NCI-H2196 (cell line): ENCODE measurements around the gene CDK19.
"Not testable (repeated sequence)": the region's sequence is repeated elsewhere in the genome, so short reads cannot be mapped to it uniquely, and the experiment has no call there.

ENCODE experiments used
- DNase-seq: peaks from one replicate; lab custom pipeline; 2025; ENCODE audit not compliant: unreplicated experiment; lab: John Stamatoyannopoulos, UW

The CDK19 gene

DNA sequence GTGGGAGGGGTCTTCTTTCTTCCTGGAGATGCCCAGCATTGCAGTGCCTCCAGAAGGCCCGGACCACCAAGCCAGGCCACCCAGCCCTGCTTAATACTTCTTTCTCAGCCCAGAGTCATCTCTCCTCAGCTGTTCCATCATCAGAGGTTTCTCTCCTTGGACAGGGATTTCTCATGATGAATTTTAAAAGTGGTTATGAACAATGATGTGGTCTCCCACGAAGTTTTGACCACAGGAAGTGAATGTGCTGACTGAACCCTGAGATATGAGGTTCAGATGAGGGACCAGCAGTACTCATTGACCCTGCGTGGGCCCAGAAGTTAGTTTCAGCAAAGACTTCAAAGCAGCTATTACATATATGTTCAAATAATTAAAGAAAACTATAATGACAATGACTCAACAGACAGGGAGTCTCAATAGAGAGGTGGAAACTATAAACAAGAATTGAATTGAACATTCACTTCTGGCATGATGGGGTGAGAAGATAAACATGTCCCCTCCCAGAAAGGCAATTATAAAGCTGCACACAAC is 224.4 kb downstream of the CDK19 start:
- DNase-seq, result no peak

DNA sequence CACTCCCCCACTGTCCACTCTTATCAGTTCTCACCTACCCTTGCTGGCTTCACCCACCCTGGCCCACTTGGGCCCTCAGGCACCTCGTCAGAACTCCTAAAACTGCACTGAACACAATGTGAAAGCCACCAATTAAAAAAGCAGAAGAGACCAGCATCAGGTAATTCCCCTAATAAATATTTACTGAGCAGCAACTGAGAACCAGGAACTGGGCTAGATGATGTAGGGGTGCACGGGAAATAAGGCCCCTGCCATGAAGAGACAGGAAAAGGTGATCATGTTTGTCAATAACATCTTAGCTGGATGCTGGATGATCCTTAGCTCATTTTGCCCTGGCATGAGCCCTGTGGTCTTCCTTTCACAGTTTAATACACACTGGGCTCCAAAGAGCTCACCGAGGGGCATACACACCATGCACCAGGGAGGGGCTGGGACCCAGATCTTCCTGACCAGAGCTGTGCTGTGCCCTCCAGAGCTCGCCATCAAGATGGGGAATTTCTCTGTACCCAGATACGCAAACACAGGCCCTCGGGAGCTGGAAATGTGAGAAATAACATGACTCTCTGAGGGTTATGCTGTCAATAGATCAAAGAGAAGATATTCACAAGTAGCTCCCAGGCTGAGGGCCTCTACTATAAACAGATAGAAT is 225.3 kb downstream of the CDK19 start:
- no peak for DNase-seq

DNA sequence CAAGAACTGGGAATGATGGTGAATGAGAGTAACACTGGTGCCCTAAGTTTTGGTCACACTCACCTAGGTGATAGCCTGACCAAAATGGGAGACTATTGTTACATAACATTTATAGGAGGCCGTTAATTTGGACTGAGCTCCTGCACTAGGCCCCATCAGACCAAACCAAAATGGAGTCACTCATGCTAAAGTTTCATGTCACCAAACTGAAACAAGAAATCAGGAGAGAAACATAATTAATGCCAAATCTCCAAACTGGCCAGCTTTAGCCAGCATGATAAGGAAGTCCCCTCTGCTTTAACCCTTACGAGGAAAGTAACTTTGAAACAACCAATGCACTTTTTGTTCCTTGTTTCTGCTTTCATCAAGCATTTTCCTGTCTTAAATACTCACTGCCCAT is 227.9 kb downstream of the CDK19 start:
- no peak for DNase-seq

DNA sequence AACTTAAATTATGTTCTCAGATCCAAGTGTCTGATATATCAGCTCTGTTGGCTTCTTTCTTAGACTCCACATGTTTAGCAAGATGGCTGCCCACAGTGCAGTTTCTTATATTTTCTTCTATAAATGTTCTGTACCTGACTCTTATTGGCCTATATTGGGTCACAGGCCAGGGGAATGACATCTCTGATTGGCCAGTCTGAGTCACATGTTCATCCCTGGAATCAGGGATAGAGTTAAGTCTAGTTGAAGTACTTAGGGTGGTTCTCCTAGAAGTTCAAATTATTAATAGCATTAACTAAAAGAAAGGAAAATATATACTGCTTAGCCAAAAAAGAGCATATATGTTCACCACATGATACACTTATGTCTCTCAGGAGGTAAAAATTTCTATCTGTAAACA is 233.6 kb downstream of the CDK19 start:
- no peak for DNase-seq

GRCh38 chr6:110577596-110578167 is 237.6 kb downstream of the CDK19 start:
- not testable (repeated sequence) for DNase-seq

DNA sequence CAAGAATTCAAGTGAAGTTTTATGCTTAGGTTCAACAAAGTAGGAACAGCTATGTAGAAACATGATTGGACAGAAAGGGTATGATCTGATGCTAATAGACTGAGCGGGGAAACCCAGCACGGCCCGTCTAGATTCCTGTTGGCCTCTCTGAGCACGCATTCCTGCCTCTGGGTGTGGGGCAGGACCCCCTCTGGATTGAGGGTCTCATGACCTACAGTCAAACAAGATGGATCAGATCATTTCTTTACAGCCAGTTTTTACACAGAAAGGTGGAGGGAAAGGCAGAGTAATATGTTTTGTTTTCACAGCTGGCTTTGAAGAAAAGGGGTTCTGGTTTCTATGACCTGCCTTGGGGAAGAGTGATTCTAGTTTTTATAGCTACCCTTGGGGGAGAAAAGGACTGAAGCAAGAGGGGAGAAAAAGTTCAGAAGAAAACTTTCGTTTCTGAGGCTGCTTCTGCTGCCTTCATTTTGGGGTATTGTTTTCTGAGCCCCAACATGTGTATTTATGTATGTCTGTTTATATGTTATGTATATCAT is 239.3 kb downstream of the CDK19 start:
- no peak for DNase-seq

- DNase-seq, result no peak
These were observed 240.5 kb downstream of the CDK19 start for GRCh38 chr6:110574817-110575216.

GRCh38 chr6:110573537-110573936 is 241.7 kb downstream of the CDK19 start:
- DNase-seq, result no peak

DNA sequence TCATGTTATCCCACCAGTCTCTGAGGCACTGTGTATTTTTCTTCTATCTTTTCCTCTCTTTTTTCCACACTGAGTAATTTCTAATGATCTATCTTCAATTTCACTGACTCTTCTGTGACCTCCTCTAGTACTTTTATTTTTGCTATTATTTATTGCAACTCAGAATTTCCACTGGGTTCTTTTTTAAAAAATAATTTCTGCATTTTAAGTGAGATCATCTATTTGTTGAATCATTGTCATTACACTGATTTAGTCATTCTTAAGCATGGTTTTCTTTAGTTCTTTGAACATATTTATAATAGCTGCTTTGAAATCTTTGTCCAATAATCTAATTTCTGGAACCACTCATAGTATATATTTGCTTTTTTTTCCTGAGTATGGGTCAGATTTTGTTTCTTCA is 242.1 kb downstream of the CDK19 start:
- DNase-seq, result no peak

- peak; percentile 47 for DNase-seq
These were observed 247.1 kb downstream of the CDK19 start for GRCh38 chr6:110567957-110568696.

DNA sequence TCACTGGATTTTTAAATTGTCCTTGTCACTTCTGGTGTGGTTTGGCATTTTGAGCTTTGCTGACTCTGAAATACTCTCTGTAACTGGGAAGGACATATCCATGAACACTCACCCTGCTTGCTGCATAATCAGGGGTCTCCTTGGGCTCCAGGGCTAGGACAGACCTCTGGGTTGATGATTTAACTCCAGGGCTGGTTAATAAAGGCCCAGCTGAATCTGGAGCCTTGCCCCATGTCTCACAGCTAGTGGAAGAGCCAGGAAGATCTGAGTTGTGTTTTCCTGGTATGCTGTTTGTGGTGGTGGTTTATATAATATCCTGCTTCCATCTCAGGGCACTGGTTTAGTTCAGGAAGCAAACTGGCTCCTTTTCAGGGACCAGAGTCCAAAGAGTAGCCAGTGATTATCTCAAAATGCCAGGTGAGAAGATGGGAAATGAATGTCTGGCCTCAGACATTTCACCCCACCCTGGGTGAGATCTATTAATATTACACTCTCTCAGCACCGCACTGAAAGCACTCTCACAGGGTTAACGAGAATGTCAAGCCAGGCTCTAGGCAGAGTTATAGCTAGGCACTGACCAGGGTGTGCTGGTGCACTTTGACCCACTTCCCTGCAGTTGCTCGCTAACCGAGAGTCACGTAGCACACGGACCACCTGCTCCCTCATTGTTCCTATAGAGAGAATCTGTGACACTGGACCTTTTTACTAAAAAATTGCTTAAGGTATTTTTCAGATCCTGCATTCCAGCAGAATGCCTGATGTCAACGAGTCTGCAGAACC is 248.7 kb downstream of the CDK19 start:
- DNase-seq, result no peak

GRCh38 chr6:110564703-110565421 is 250.4 kb downstream of the CDK19 start:
- DNase-seq, result no peak

DNA sequence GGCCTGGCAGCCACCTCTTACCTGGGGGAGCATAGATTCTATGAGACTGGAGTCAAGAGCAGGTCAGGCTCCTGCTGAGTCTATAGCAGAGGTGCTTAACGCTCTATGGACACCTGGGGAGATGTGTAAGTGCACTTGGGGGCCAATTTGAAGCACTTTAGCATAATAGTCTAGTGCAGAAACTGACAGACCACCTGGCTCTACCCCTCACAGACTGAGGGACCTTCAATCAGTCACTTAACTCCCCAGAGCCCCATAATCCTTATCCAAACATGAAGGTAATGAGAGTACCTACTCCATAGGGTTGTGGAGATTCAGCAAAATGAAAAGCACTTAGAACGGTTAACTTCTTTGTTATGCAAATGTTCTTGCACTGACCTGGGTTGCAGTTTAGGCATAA is 251.6 kb downstream of the CDK19 start:
- no peak for DNase-seq

DNA sequence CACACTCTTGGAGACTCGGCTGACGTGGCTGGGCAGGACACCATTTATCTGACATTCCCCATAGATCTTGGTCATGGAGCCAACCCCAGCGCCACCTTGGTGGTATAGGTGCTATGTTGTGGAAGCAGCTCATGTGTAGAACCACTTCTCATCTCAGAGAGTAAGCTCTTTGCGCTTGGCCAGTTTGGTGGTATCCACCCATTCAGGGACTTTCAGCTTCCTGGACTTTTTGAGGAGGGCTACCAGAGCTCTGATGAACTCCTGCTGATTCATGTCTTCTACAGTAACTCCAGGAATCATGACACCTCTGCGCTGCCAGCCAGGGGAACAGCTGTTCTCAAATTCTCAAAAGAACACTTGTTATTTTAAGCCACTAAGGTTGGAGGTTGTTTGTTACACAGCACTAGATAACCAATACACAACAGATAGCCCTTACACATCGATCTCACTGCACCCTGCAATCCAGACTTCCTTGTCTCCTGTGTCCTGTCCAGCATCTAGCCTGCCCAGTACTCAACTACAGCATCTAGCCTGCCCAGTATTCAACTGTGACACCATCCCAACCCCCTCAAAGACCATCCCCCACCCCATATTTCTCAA is 252.9 kb downstream of the CDK19 start:
- DNase-seq, result no peak

GRCh38 chr6:110561696-110562095 is 253.6 kb downstream of the CDK19 start:
- DNase-seq, result no peak

- DNase-seq, result no peak
These were observed 254.3 kb downstream of the CDK19 start for GRCh38 chr6:110561008-110561396.

GRCh38 chr6:110560239-110561007 is 254.8 kb downstream of the CDK19 start:
- DNase-seq, result no peak
